Endodermal cell (in vitro differentiated cells): Measurements from ENCODE around the gene USP47. TPM values are rescaled to one million over a fixed set of nuclear protein-coding genes. Genes with fewer than 3 reads are reported as not detected.

Experiments
- DNase-seq: peaks from one replicate; pipeline ENCODE4 v3.0.0-alpha.2; 2017
- H3K27ac ChIP-seq: 2 replicates; pipeline ENCODE4 v1.5.1; 2013; ENCODE audit warnings: mild to moderate bottlenecking, low read depth, low read length, moderate library complexity
- H3K27me3 ChIP-seq: 2 replicates; pipeline ENCODE4 v1.6.1; 2013; ENCODE audit warnings: mild to moderate bottlenecking, low read length, moderate library complexity; ENCODE audit not compliant: insufficient read depth, control insufficient read depth, poor library complexity, severe bottlenecking
- H3K36me3 ChIP-seq: 2 replicates; pipeline ENCODE4 v1.7.0; 2013; ENCODE audit warnings: mild to moderate bottlenecking, low read length, moderate library complexity; ENCODE audit not compliant: control insufficient read depth, insufficient read depth
- H3K4me1 ChIP-seq: one replicate; pipeline ENCODE4 v1.7.0; 2013; ENCODE audit warnings: low read length; ENCODE audit not compliant: control insufficient read depth, insufficient read depth
- H3K4me3 ChIP-seq: 2 replicates; pipeline ENCODE4 v1.5.1; 2013; ENCODE audit warnings: mild to moderate bottlenecking, low read length, moderate library complexity
- H3K9ac ChIP-seq: 2 replicates; pipeline ENCODE4 v1.6.1; 2013; ENCODE audit warnings: mild to moderate bottlenecking, low read length, moderate library complexity; ENCODE audit not compliant: poor library complexity, severe bottlenecking; ENCODE audit errors: extremely low read depth
- H3K9me3 ChIP-seq: 2 replicates; pipeline ENCODE4 v1.6.1; 2013; ENCODE audit warnings: mild to moderate bottlenecking, low read length, moderate library complexity; ENCODE audit not compliant: control insufficient read depth
- H3K27ac Mint-ChIP-seq: 2 replicates; pipeline ENCODE4 v1.8.0; 2020; ENCODE audit warnings: mixed read lengths
- H3K27me3 Mint-ChIP-seq: 2 replicates; pipeline ENCODE4 v1.8.0; 2021; ENCODE audit warnings: mild to moderate bottlenecking, mixed read lengths; ENCODE audit not compliant: insufficient read depth
- H3K36me3 Mint-ChIP-seq: 2 replicates; pipeline ENCODE4 v1.8.0; 2020; ENCODE audit warnings: low read depth, mixed read lengths
- H3K4me1 Mint-ChIP-seq: 2 replicates; pipeline ENCODE4 v1.8.0; 2020; ENCODE audit warnings: mixed read lengths
- H3K4me3 Mint-ChIP-seq: 2 replicates; pipeline ENCODE4 v1.8.0; 2020; ENCODE audit warnings: mild to moderate bottlenecking, moderate library complexity, mixed read lengths
- H3K9me3 Mint-ChIP-seq: 2 replicates; pipeline ENCODE4 v1.8.0; 2020; ENCODE audit warnings: mild to moderate bottlenecking, mixed read lengths
- CTCF ChIP-seq: fragments of 200-600 bp; sonication (generic); conservative IDR thresholded peaks from 2 replicates; pipeline ENCODE4 v1.5.0; 2021; ENCODE audit warnings: antibody characterized with exemption, mild to moderate bottlenecking
- WGBS, 2 experiments: methylation state at CpG; one replicate each; pipeline versions ENCODE4 v1.1.5 to v1.1.7; 2013; ENCODE audit warnings: missing lambda C conversion rate in 2 of 2, mixed read lengths in 1 of 2; ENCODE audit not compliant: insufficient coverage in 1 of 2, insufficient read length in 1 of 2; 5-methylcytosine and 5-hydroxymethylcytosine counted together
- total RNA-seq, 2 donors: library from RNA; stranded (reverse); fragmentation: NEBNext Ultra II Directional in 1 of 2; extraction: Animal tissue kit (Norgen Biotek cat#: 25700) in 1 of 2; gene quantifications; 2 replicates in 1 of 2; 3 replicates in 1 of 2; pipeline ENCODE4 v1.2.1, GENCODE V29; 2021

Gene USP47
- total RNA-seq, 2 donors from 2014 or later, result 26.3 to 26.9 TPM

GRCh38 chr11:11898648-11899047 lies 56.9 kb downstream of the USP47 start:
- H3K27ac Mint-ChIP-seq, result no peak overlapping the region
- H3K27me3 Mint-ChIP-seq, result no peaks in the 10 kb centered on the region
- no peaks in the 10 kb centered on the region for H3K27me3 ChIP-seq
- H3K4me1 ChIP-seq, result no peaks in the 10 kb centered on the region
- H3K36me3 Mint-ChIP-seq, result peaks cover 17% of the 10 kb centered on the region
- peaks cover 26% of the 10 kb centered on the region for H3K36me3 ChIP-seq
- H3K9ac ChIP-seq, result no peak overlapping the region
- 97 to 100% methylated on average over 1 of the region's 2 CpGs for WGBS, 2 experiments
- DNase-seq, result no peak
- TF ChIP-seq CTCF, result no peak
- H3K4me3 ChIP-seq, result no peak overlapping the region
- H3K9me3 Mint-ChIP-seq, result no peaks in the 10 kb centered on the region
- no peaks in the 10 kb centered on the region for H3K9me3 ChIP-seq
- H3K4me1 Mint-ChIP-seq, result no peaks in the 10 kb centered on the region
- no peak overlapping the region for H3K4me3 Mint-ChIP-seq
- H3K27ac ChIP-seq, result no peak overlapping the region

GRCh38 chr11:11899401-11899800 lies 57.6 kb downstream of the USP47 start:
- Mint-ChIP-seq H3K4me3 (no peak overlapping the region), H3K4me1 (no peaks in the 10 kb centered on the region), H3K9me3 (no peaks in the 10 kb centered on the region), H3K36me3 (peaks cover 19% of the 10 kb centered on the region), H3K27ac (no peak overlapping the region), H3K27me3 (no peaks in the 10 kb centered on the region)
- DNase-seq, result no peak
- 81 to 100% methylated on average over 1 of the region's 1 CpG for whole genome bisulfite sequencing, 2 experiments
- no peak overlapping the region for H3K27ac ChIP-seq
- H3K36me3 ChIP-seq, result peaks cover 33% of the 10 kb centered on the region
- H3K27me3 ChIP-seq, result no peaks in the 10 kb centered on the region
- peak; percentile 65 for TF ChIP-seq CTCF
- H3K9ac ChIP-seq, result no peak overlapping the region
- no peaks in the 10 kb centered on the region for H3K9me3 ChIP-seq
- no peak overlapping the region for H3K4me3 ChIP-seq
- H3K4me1 ChIP-seq, result no peaks in the 10 kb centered on the region

GRCh38 chr11:11901929-11902328 lies 60.2 kb downstream of the USP47 start:
- Histone ChIP-seq H3K27me3 (no peaks in the 10 kb centered on the region), H3K4me3 (no peak overlapping the region), H3K36me3 (peaks cover 53% of the 10 kb centered on the region), H3K9ac (no peak overlapping the region), H3K9me3 (no peaks in the 10 kb centered on the region), H3K4me1 (no peaks in the 10 kb centered on the region), H3K27ac (no peak overlapping the region)
- Mint-ChIP-seq H3K9me3 (no peaks in the 10 kb centered on the region), H3K27me3 (no peaks in the 10 kb centered on the region), H3K4me1 (no peaks in the 10 kb centered on the region), H3K4me3 (no peak overlapping the region), H3K36me3 (peaks cover 23% of the 10 kb centered on the region), H3K27ac (no peak overlapping the region)
- WGBS, 2 experiments, result 100% methylated on average over 2 of the region's 3 CpGs; no CpG with 5 or more reads in 1 of the 2 experiments
- no peak for DNase-seq
- no peak for TF ChIP-seq CTCF
